Measurements from ENCODE around the gene TNRC18. TPM values are rescaled to one million over a fixed set of nuclear protein-coding genes. Genes with fewer than 3 reads are reported as not detected.
A peak's percentile ranks its signal among the peaks of the same experiment; 100 is the strongest.

The TNRC18 gene
- total and polyA plus RNA-seq, 2 donors (not counting 1 experiment from before 2014, with no cell fraction given) = 17.8 to 75.0 TPM

GRCh38 chr7:5424749-5425506 is 1.3 kb upstream of the TNRC18 start:
- H3K9ac ChIP-seq (ENCODE audit: low read length) = peak overlapping the region; percentile 64
- CTCF ChIA-PET = interaction anchor here (1.0 to 2.2 kb wide), 3 partner anchors 26 to 194 kb away, joined by 3 to 7 read pairs (median 4); no protein-coding TSS in a partner anchor
- peaks cover 92 to 94% of the 10 kb centered on the region in 2 donors for H3K4me1 ChIP-seq (ENCODE audit: control insufficient read depth in 2 of 2, insufficient read depth in 2 of 2, low read length in 2 of 2)
- no peaks in the 10 kb centered on the region for H3K36me3 ChIP-seq (replicated peaks in 1 of 2; ENCODE audit: control extremely low read depth in 1 of 2, control insufficient read depth in 1 of 2, extremely low read depth in 1 of 2, insufficient read depth in 2 of 2, low read length in 1 of 2)
- no peak overlapping the region for H3K27ac ChIP-seq (ENCODE audit: low read length in 2 of 2)
- DNase-seq = peak; percentile 64
- H3K9me3 Mint-ChIP-seq (ENCODE audit: insufficient read depth) = no peaks in the 10 kb centered on the region
- peak overlapping the region; percentile 84 for H3K4me3 Mint-ChIP-seq
- intact Hi-C loops (cut with micrococcal nuclease) = loop anchor here (1.0 to 5.0 kb wide), 3 partner anchors 28 to 193 kb away; no protein-coding TSS in a partner anchor
- WGBS (ENCODE audit: insufficient coverage) = 2% methylated on average over 35 of the region's 44 CpGs
- POLR2A ChIA-PET = interaction anchor here (3.5 kb wide), 1 partner anchor 28 kb away, joined by 17 read pairs; no protein-coding TSS in a partner anchor
- no peak for ATAC-seq (ENCODE audit: low read depth)
- no peak overlapping the region for H2AFZ ChIP-seq (ENCODE audit: insufficient read depth, low read depth, low read length, poor library complexity, severe bottlenecking)
- H3K27me3 Mint-ChIP-seq = peaks cover 32% of the 10 kb centered on the region
- peaks cover 0 to 93% (median 64%) of the 10 kb centered on the region in 4 experiments for H3K27me3 ChIP-seq (replicated peaks in 1 of 4; ENCODE audit: control extremely low read depth in 1 of 4, control insufficient read depth in 3 of 4, insufficient read depth in 4 of 4, low read length in 3 of 4)
- peaks cover 0 to 63% (median 0%) of the 10 kb centered on the region in 3 donors for H3K9me3 ChIP-seq (ENCODE audit: control extremely low read depth in 1 of 3, control insufficient read depth in 2 of 3, insufficient read depth in 1 of 3, low read length in 2 of 3)
- H3K4me2 ChIP-seq (replicated peaks; ENCODE audit: low read depth, low read length, poor library complexity, severe bottlenecking) = peak overlapping the region; percentile 97
- peaks cover 4% of the 10 kb centered on the region for H3K79me2 ChIP-seq (ENCODE audit: control insufficient read depth, insufficient read depth, low read length)
- H3K27ac Mint-ChIP-seq = peak overlapping the region; percentile 63
- H3K4me3 ChIP-seq (ENCODE audit: control extremely low read depth in 1 of 5, extremely low read depth in 1 of 5, insufficient read depth in 1 of 5, low read depth in 2 of 5, low read length in 4 of 5) = peak overlapping the region; percentile 21 to 70 (median 43)
- H3K4me1 Mint-ChIP-seq = peaks cover 55% of the 10 kb centered on the region
- peaks cover 78% of the 10 kb centered on the region for H4K20me1 ChIP-seq (ENCODE audit: control insufficient read depth, insufficient read depth, low read length, poor library complexity, severe bottlenecking)
- TF ChIP-seq EZH2 (IDR thresholded peaks at IDR 0.05; ENCODE audit: borderline replicate concordance, insufficient read depth, low read depth, low read length, poor library complexity, severe bottlenecking) (peak; percentile 76), CTCF (IDR thresholded peaks at IDR 0.05) (no peak)

All from B cell (primary cell).